ENCODE results near the gene JAKMIP3.

- TF ChIP-seq, protein P1, sequence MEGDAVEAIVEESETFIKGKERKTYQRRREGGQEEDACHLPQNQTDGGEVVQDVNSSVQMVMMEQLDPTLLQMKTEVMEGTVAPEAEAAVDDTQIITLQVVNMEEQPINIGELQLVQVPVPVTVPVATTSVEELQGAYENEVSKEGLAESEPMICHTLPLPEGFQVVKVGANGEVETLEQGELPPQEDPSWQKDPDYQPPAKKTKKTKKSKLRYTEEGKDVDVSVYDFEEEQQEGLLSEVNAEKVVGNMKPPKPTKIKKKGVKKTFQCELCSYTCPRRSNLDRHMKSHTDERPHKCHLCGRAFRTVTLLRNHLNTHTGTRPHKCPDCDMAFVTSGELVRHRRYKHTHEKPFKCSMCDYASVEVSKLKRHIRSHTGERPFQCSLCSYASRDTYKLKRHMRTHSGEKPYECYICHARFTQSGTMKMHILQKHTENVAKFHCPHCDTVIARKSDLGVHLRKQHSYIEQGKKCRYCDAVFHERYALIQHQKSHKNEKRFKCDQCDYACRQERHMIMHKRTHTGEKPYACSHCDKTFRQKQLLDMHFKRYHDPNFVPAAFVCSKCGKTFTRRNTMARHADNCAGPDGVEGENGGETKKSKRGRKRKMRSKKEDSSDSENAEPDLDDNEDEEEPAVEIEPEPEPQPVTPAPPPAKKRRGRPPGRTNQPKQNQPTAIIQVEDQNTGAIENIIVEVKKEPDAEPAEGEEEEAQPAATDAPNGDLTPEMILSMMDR (conservative IDR thresholded peaks at IDR 0.05), result no peak
- TF ChIP-seq EZH2 (IDR thresholded peaks at IDR 0.05; ENCODE audit: low read depth), result no peak
Observed at GRCh38 chr10:132111871-132112341, 46.2 kb downstream of the JAKMIP3 start.
